Heart left ventricle (tissue), 16 donors: ENCODE results near the gene STK17B. TPM values are rescaled to one million over a fixed set of nuclear protein-coding genes. Genes with fewer than 3 reads are reported as not detected.

Experiments used
- ATAC-seq, 4 donors: fragments of 200-7000 bp; cut with Tn5 transposase; one replicate each; pipeline ENCODE4 v1.9.1; 2020 to 2022; ENCODE audit warnings: moderate library complexity in 4 of 4, mild to moderate bottlenecking in 3 of 4, moderate number of reproducible peaks in 1 of 4
- DNase-seq, 5 donors: peaks; one replicate each; pipeline ENCODE4 v3.0.0-alpha.2; 2020
- H3K27ac ChIP-seq, 12 donors: fragments of 200-600 bp; sonication (generic) in 4 of 12; one replicate each; pipeline versions ENCODE4 v1.5.0 to v1.8.0; 2016 to 2022; ENCODE audit warnings: mild to moderate bottlenecking in 2 of 12
- H3K27me3 ChIP-seq, 9 donors: fragments of 200-600 bp; sonication (generic) in 2 of 9; one replicate each; pipeline versions ENCODE4 v1.5.1 to v1.8.0; 2016 to 2022; ENCODE audit warnings: mild to moderate bottlenecking in 3 of 9
- H3K36me3 ChIP-seq, 9 donors: fragments of 200-600 bp; sonication (generic) in 2 of 9; one replicate each; pipeline versions ENCODE4 v1.5.0 to v1.8.0; 2018 to 2022; ENCODE audit warnings: mild to moderate bottlenecking in 2 of 9
- H3K4me1 ChIP-seq, 12 donors: fragments of 200-600 bp; sonication (generic) in 4 of 12; one replicate each; pipeline versions ENCODE4 v1.5.0 to v1.8.0; 2016 to 2022; ENCODE audit warnings: mild to moderate bottlenecking in 3 of 12
- H3K4me3 ChIP-seq, 12 donors: fragments of 200-600 bp; sonication (generic) in 4 of 12; one replicate each; pipeline versions ENCODE4 v1.5.0 to v1.8.0; 2017 to 2022; ENCODE audit warnings: mild to moderate bottlenecking in 9 of 12, moderate library complexity in 4 of 12
- H3K9me3 ChIP-seq, 12 donors: fragments of 200-600 bp; sonication (generic) in 4 of 12; one replicate each; pipeline versions ENCODE4 v1.5.0 to v1.8.0; 2016 to 2022; ENCODE audit warnings: mild to moderate bottlenecking in 1 of 12
- POLR2A ChIP-seq, 2 donors: fragments of 450-650 bp; IDR thresholded peaks; one replicate each; pipeline ENCODE4 v1.6.1; 2017; ENCODE audit warnings: antibody characterized with exemption in 2 of 2, mild to moderate bottlenecking in 2 of 2, moderate library complexity in 2 of 2
- WGBS, 4 donors: extraction: QIAGEN DNeasy Blood & Tissue Kit in 2 of 4; methylation state at CpG; one replicate each; pipeline versions ENCODE4 v1.1.5 to v1.1.7; 2013 to 2018; 5-methylcytosine and 5-hydroxymethylcytosine counted together
- intact Hi-C, 10 donors: fragments of 100-400 bp; cut with DNase I; formaldehyde crosslinking; loops; one replicate each; pipeline versions ENCODE4 v1.11.1 to v1.14.2; 2022
- polyA plus RNA-seq, 2 donors: library from polyadenylated mRNA; stranded (reverse); fragments of 200-250 nt; gene quantifications; one replicate each; pipeline ENCODE4 v1.2.3, GENCODE V29; 2013
- total RNA-seq, 9 donors: library from RNA; depleted of rRNA in 2 of 9; stranded (reverse); fragments of >200 nt in 2 of 9; fragmentation: NEBNext Ultra II Directional in 3 of 9; extraction: Animal tissue kit (Norgen Biotek cat#: 25700) in 3 of 9; gene quantifications; one replicate each; pipeline versions ENCODE4 v1.1.0 to v1.2.4, GENCODE V29; 2016 to 2023
- TF ChIP-seq, protein P1 (sequence below), 12 donors: fragments of 200-600 bp; sonication (generic) in 4 of 12; IDR thresholded peaks; one replicate each; pipeline versions ENCODE4 v1.5.0 to v1.8.0; 2018 to 2022; ENCODE audit warnings: antibody characterized with exemption in 12 of 12, mild to moderate bottlenecking in 5 of 12
- donor health status: ischemic (EF 13 %, LVEDD 7.1; RV severe dilation, severe dysfunction).
- donor health status: healthy with polysubstance abuse.
- donor health status: DM: no; HTN: yes; CAD: no.
- donor health status: DM: no; HTN: no; CAD: no.
- donor health status: ischemic (EF 25% LVEDD 6.9; RV normal size, moderate dysfunction).
- donor health status: ischemic (EF 25% LVEDD 5.7; RV mildly dilated, moderate dysfunction).
- donor health status: healthy.
- donor health status: DM: yes; HTN: yes; CAD: no.
- donor health status: ischemic (EF 35%, LVEDD 5.7; RV mildly dilated, moderate dysfunction).
- donor health status: nonischemic (EF 11% LVEDD 7.7; RV severe dilation, severe dysfunction).
- donor health status: DM: yes; HTN: yes; CAD: no.
- donor health status: PGD.
- donor health status: ischemic (EF 29% LVEDD 5.4; RV normal size, mild dysfunction).
- donor health status: nonischemic (EF 23%, LVEDD 6.1; RV moderate dilation, normal function).

STK17B gene
- total and polyA plus RNA-seq, 11 donors, result 1.4 to 24.4 (median 4.5) TPM

DNA sequence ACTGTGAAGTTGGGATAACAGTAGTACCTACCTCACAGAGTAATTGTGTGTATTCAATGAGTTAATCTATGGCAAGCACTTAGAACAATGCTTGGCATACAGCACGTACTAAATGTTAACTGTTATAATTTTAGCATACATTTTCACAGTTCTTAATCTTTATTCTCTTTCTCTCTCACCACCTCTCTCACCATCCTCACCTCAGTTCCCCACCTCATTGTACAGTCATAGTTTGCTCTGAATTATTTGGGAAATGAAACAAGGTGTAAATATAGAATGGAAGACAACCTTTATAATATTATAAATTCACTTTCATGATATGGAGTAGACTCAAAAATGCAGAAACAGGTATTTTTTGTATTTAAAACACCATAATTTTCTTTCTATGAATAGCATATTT is 62.8 kb downstream of the STK17B start:
- no peak overlapping the region for H3K27ac ChIP-seq
- intact Hi-C loops, result no loop called here
- no peaks in the 10 kb centered on the region for H3K9me3 ChIP-seq
- no peaks in the 10 kb centered on the region for H3K36me3 ChIP-seq
- no peaks in the 10 kb centered on the region for H3K27me3 ChIP-seq
- 40 to 60% (median 49%) methylated on average over 1 of the region's 1 CpG for WGBS, 4 donors
- TF ChIP-seq, protein P1, sequence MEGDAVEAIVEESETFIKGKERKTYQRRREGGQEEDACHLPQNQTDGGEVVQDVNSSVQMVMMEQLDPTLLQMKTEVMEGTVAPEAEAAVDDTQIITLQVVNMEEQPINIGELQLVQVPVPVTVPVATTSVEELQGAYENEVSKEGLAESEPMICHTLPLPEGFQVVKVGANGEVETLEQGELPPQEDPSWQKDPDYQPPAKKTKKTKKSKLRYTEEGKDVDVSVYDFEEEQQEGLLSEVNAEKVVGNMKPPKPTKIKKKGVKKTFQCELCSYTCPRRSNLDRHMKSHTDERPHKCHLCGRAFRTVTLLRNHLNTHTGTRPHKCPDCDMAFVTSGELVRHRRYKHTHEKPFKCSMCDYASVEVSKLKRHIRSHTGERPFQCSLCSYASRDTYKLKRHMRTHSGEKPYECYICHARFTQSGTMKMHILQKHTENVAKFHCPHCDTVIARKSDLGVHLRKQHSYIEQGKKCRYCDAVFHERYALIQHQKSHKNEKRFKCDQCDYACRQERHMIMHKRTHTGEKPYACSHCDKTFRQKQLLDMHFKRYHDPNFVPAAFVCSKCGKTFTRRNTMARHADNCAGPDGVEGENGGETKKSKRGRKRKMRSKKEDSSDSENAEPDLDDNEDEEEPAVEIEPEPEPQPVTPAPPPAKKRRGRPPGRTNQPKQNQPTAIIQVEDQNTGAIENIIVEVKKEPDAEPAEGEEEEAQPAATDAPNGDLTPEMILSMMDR (IDR thresholded peaks at IDR 0.05), result no peak
- TF ChIP-seq POLR2A (IDR thresholded peaks at IDR 0.05), result no peak
- H3K4me1 ChIP-seq, result peaks cover 0 to 21% (median 3%) of the 10 kb centered on the region in 12 donors
- DNase-seq (no peak), ATAC-seq (no peak)
- H3K4me3 ChIP-seq, result no peak overlapping the region

DNA sequence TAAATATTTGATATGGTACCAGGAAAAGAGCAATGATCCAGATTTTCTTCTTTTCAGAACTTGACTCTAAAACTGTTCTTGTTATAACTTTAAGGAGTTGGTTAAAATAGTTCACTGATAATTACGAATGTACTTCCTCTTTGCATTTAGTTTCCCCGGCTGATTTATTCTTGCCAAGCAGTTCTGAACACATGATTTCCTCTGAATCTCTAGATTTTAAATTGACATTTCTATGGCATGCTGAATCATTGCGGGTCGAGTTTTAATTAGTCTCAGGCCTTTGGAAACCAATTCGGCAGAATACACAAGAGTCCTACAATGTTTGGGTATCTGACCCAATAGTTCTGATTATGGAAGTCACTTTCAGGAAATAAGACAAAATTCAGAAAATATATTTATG is 65.4 kb downstream of the STK17B start:
- H3K4me3 ChIP-seq, result no peak overlapping the region
- 35 to 47% (median 42%) methylated on average over 5 of the region's 5 CpGs for WGBS, 4 donors
- ATAC-seq (no peak), DNase-seq (no peak)
- TF ChIP-seq POLR2A (IDR thresholded peaks at IDR 0.05), result no peak
- TF ChIP-seq, protein P1 (IDR thresholded peaks at IDR 0.05), result no peak
- no peaks in the 10 kb centered on the region for H3K27me3 ChIP-seq
- intact Hi-C loops, result no loop called here
- H3K9me3 ChIP-seq, result no peaks in the 10 kb centered on the region
- no peaks in the 10 kb centered on the region for H3K36me3 ChIP-seq
- H3K27ac ChIP-seq, result no peak overlapping the region
- H3K4me1 ChIP-seq, result peaks cover 0 to 11% (median 0%) of the 10 kb centered on the region in 12 donors

DNA sequence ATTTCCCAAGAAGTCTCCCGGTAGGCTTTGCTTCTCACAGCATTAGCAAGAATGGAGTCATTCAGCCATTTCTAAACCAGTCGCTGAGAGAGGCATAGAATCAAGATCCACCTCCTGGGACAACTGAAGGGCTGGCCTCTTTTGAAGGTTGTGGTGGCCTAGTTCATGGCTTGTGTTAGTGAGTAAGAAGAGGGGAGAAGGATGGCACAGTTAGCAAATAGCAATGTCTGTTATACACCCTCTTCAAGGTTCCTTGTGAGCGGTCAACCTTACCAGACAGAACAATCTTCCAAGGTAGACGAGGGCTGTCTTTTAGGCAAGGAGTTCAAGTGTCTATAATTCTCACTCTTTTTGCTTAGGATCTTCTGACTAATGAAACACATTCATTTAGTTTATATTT is 67.3 kb downstream of the STK17B start:
- Histone ChIP-seq H3K4me3 (no peak overlapping the region), H3K27ac (no peak overlapping the region), H3K4me1 (peaks cover 0 to 11% (median 0%) of the 10 kb centered on the region in 12 donors), H3K27me3 (no peaks in the 10 kb centered on the region), H3K36me3 (no peaks in the 10 kb centered on the region), H3K9me3 (no peaks in the 10 kb centered on the region)
- DNase-seq (no peak), ATAC-seq (no peak)
- TF ChIP-seq, protein P1 (IDR thresholded peaks at IDR 0.05), result no peak
- TF ChIP-seq POLR2A (IDR thresholded peaks at IDR 0.05), result no peak
- WGBS, 4 donors, result 95 to 99% (median 97%) methylated on average over 4 of the region's 4 CpGs
- intact Hi-C loops, result no loop called here

DNA sequence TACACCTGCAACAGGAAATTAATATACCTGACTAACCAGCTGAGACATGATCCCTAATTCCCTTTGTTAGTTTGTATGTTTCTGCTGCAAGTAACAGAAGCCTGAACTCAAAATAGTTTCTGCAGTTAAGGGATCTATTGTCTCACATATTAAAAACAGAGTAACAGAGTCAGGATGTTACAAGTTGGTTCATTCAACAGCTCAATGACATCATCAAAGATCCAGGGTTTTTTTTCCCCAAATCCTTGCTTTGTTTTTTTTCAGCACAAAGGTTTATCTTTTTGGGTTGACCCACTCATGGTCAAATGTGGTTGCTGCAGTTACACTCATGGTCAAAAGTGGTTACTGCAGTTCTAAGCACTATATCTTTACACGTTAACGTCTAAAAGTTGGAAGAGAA is 67.8 kb downstream of the STK17B start:
- TF ChIP-seq, protein P1 (IDR thresholded peaks at IDR 0.05), result no peak
- no peak for TF ChIP-seq POLR2A (IDR thresholded peaks at IDR 0.05)
- WGBS, 4 donors, result 95 to 98% (median 97%) methylated on average over 2 of the region's 2 CpGs
- intact Hi-C loops, result no loop called here
- no peak overlapping the region for H3K4me3 ChIP-seq
- no peaks in the 10 kb centered on the region for H3K36me3 ChIP-seq
- H3K9me3 ChIP-seq, result no peaks in the 10 kb centered on the region
- H3K27ac ChIP-seq, result no peak overlapping the region
- peaks cover 0 to 11% (median 0%) of the 10 kb centered on the region in 12 donors for H3K4me1 ChIP-seq
- ATAC-seq, result no peak
- H3K27me3 ChIP-seq, result no peaks in the 10 kb centered on the region
- DNase-seq, result no peak
